GM23248 (cell line): ENCODE measurements around the gene CACNA1C.

Experiments used
- EZH2 ChIP-seq: fragments of 200-600 bp; sonication (generic); IDR thresholded peaks from 2 replicates; pipeline ENCODE4 v1.6.1; 2018; ENCODE audit warnings: antibody characterized with exemption, mild to moderate bottlenecking; ENCODE audit not compliant: insufficient read depth, poor library complexity, severe bottlenecking
- EZH2phosphoT487 ChIP-seq: fragments of 200-600 bp; sonication (generic); IDR thresholded peaks from 2 replicates; pipeline ENCODE4 v1.6.1; 2018; ENCODE audit warnings: antibody characterized with exemption, moderate library complexity, mild to moderate bottlenecking, low read depth; ENCODE audit not compliant: insufficient read depth

- no peak for TF ChIP-seq EZH2
- TF ChIP-seq EZH2phosphoT487, result no peak
Measured at GRCh38 chr12:2364631-2365051, 311.9 kb downstream of the CACNA1C start.
